Activated CD4-positive, alpha-beta T cell treated with anti-CD3 and anti-CD28 coated beads for 48 hours (primary cell): ENCODE data around the gene ARL4D.
"Not testable (repeated sequence)": the region's sequence is repeated elsewhere in the genome, so short reads cannot be mapped to it uniquely, and the experiment has no call there.

Source experiments
- DNase-seq: peaks from one replicate; pipeline ENCODE4 v3.0.0-alpha.2; 2020

The ARL4D gene

DNA sequence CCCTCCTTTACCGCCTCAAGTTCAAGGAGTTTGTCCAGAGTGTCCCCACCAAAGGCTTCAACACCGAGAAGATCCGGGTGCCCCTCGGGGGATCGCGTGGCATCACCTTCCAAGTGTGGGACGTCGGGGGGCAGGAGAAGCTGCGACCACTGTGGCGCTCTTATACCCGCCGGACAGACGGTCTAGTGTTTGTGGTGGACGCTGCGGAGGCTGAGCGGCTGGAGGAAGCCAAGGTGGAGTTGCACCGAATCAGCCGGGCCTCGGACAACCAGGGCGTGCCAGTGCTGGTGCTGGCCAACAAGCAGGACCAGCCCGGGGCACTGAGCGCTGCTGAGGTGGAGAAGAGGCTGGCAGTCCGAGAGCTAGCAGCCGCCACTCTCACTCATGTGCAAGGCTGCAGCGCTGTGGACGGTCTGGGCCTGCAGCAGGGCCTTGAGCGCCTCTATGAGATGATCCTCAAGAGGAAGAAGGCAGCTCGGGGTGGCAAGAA lies 1.1 kb downstream of the ARL4D start:
- DNase-seq = no peak

DNA sequence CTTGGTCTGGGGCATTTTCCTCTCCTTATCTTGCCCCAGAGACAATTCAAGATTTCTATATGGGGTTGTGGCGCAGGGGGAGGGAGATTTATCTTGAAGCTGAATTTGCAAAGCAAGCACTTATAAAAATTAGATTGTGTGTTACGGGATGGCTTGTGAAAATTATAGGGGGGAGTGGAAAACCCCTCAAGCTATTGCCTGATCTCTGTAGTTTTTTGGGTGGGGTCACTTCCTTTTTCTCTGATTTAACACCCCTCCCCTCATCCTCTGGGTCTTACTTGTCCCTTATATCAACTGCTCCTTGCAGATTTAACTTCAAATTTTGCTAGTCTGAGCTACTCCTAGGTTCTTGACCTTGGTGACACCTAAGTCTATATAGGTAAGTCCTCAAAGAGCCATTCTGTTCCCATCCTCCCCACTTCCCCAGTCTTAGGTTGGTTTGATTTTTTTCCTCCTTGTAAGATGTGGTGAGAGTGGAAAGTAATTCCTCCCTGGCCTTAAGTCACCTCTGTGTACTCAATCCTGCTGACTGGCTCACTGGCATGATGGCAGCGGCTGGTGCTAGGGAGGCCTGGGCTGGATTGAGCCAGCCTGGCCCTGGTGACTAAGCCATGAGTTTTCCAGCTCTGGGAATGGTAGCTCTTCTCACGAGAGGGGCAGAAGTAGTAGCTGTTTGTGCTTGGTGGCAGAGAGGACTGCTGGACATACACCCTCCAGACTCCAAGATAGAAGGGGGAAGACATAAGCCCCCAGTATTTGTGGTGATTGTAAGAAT lies 2.3 kb downstream of the ARL4D start:
- DNase-seq = no peak

- no peak for DNase-seq
Observed at GRCh38 chr17:43402078-43402477, 3.3 kb downstream of the ARL4D start.

DNA sequence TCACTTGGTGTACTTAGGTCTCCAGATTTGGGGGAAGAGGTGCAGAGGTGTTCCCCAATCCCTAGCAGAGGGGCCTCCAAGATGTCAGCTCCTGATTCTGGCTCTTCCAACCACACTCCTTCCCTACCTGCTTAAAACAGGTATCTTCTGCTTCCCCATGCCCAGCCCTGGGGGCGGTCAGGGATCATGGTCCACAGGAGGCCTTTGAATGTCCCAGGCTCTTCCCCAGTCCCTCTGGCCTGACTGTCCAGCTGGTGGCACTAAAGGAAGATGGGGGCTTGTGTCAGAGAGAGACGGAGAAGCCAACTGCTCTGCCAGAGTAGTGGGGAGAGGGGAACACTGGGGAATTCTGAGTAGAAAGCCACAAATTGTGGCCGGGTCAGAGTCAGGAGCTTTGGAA lies 3.8 kb downstream of the ARL4D start:
- no peak for DNase-seq

- no peak for DNase-seq
Observed at GRCh38 chr17:43403846-43404245, 5.1 kb downstream of the ARL4D start.

DNA sequence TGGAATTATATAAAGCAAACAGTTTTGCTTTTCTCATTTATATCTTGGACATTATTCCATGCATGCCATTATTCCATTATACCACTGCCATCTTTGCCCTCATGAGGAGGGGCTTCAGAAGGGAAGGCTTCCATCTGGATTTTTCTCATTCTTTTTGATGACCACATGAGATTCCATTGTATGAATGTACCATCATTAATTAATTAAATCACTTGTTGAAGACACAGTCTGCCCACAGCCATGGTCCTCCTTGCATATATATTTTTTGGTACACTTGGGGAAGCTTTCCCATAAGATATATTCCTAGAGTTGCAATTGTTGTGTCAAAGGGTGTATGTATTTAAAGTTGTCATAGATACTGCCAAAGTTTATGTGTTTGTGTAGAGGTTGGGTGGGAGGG lies 7.1 kb downstream of the ARL4D start:
- DNase-seq = no peak

DNA sequence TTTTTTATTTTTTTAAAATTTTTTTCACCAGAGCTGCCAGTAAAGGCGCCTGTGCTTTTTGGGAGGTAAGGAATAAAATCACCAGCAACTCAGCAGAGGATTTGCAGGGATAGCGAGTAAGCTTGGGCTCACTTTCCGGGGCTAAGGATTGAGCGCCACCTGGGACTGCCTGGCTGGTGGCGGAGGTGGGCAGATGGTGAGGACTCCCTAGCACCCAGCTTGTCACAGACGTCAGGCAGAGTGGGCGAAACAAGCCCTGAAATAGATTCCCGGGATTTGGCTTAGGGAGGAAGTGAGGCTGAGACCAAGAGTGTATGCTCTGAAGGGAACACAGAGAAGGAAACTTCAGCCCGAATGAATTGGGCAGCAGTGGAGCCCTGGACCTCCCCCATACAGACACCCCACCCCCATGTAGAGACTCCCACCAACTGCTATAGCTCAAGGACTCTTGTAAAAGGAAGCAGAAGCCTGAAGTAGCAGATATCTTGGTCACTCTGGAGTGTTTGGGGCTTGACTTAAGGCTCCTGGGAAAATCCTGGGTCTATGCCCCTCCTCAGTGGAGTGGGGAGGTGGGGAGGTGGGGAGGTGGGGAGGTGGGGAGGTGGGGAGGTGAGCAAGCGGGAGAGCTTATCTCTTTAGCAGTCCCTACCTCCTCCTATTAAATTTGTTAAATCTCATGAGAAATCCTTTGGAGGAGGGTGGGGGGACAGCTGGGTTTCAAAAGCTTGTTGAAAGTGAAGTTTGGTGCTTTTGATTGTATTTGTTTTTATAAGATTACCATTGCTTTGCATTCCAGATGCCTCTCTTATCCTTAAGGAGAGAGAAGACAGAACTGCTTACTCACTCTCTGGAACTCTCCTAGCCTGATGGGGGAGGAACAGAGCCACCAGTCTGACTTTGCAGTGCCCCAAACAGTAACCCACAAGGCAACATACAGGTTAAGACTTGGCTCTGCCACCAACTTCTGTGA lies 8.2 kb downstream of the ARL4D start:
- no peak for DNase-seq

GRCh38 chr17:43409131-43409530 lies 10.3 kb downstream of the ARL4D start:
- no peak for DNase-seq

GRCh38 chr17:43410557-43411368 lies 12.0 kb downstream of the ARL4D start:
- no peak for DNase-seq

- DNase-seq = no peak
Observed at GRCh38 chr17:43411369-43411677, 12.5 kb downstream of the ARL4D start.

GRCh38 chr17:43411749-43412148 lies 13.0 kb downstream of the ARL4D start:
- no peak for DNase-seq

- DNase-seq = no peak
Observed at GRCh38 chr17:43412166-43412565, 13.4 kb downstream of the ARL4D start.

- no peak for DNase-seq
Observed at GRCh38 chr17:43416998-43417890, 18.5 kb downstream of the ARL4D start.

GRCh38 chr17:43418441-43419374 lies 19.9 kb downstream of the ARL4D start:
- DNase-seq = peak; percentile 34

DNA sequence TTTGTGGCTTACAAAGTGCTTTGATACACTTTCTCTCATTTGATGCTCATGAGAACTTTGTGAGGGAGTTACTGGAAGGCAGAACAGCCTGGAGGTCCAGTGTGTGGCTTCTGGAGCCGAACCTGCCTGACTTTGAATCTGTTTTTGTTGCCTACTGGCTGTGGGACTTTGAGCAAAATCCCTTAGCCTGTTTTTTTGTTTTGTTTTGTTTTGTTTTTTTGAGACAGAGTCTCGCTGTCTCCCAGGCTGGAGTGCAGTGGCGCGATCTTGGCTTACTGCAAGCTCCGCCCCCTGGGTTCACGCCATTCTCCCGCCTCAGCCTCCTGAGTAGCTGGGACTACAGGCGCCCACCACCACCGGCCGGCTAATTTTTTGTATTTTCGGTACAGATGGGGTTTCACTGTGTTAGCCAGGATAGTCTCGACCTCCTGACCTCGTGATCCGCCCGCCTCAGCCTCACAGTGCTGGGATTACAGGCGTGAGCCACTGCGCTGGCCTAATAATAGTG lies 20.6 kb downstream of the ARL4D start:
- not testable (repeated sequence) for DNase-seq

DNA sequence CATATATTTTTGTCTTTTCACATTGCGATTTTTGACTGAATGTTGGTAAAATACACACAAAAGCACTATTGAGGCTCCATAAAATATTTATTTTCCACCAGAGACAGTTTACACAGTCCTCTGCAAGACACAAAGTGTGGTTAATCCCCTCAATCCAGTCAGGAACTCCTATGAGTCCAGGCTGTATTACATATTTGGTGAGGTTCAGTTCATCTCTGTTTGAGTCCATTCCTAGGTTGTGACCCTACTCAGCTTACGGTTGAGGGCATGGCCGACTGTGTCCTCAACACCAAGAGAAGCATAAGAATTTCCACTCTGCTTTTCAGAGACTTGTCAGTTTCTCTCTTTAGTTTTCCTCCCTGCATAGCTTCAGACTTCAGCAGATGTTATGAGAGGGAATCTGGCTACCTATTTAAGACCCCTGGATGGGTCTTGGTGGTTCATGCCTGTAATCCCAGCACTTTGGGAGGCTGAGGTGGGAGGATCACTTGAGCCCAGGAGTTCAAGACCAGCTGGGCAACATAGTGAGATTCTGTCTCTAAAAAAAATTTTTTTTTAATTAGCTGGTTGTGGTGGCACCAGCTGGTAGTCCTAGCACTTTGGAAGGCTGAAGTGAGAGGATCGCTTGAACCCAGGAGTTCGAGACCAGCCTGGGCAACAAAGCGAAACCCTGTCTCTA lies 25.1 kb downstream of the ARL4D start:
- DNase-seq = no peak

DNA sequence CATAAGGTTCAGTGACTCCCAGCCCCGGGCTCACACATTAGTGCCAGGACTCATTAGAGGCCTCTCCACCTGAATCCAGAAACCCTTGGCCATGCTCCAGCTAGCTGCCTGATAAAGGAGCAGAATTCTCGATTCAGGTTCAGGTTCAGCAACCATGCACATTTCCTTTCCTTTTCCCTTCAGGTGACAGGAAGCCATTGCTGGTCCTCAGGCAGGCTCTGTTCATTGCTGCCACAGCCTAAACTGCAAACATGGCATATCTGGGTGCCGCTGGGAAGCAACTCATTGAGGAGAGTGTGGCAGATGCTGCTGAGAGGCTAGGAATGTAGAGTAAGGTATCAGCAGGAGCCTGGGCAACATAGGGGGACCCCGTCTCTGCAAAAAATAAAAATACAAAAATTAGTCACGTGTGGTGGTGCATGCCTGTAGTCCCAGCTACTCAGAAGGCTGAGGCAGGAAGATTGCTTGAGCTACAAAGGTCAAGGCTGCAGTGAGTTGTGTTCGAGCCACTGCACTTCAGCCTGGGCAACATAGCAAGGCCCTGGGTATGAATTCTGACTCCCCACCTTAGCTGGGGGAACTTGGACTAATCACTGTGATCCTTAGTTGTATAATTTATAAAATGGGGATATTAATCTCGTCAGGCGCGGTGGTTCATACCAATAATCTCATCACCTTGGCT lies 28.7 kb downstream of the ARL4D start:
- no peak for DNase-seq

GRCh38 chr17:43428524-43428923 lies 29.7 kb downstream of the ARL4D start:
- DNase-seq = no peak

- DNase-seq = no peak
Observed at GRCh38 chr17:43430936-43431713, 32.3 kb downstream of the ARL4D start.
